Bronchial epithelial cell (primary cell): ENCODE data around the gene STX4. TPM values are rescaled to one million over a fixed set of nuclear protein-coding genes. Genes with fewer than 3 reads are reported as not detected.

ENCODE experiments used
- DNase-seq: peaks from one replicate; pipeline ENCODE4 v3.0.0-alpha.2; 2010; ENCODE audit warnings: low read depth
- FAIRE-seq: peaks from 2 replicates; lab custom pipeline; 2011; peaks lifted over from hg19 to GRCh38; lab: Jason Lieb, UNC
- H3K27me3 ChIP-seq: 2 replicates; pipeline ENCODE4 v1.5.1; 2011; ENCODE audit warnings: low read length; ENCODE audit not compliant: control insufficient read depth, insufficient read depth
- H3K36me3 ChIP-seq: 2 replicates; pipeline ENCODE4 v1.5.1; 2011; ENCODE audit warnings: low read length; ENCODE audit not compliant: control insufficient read depth, insufficient read depth
- H3K4me3 ChIP-seq: 2 replicates; pipeline ENCODE4 v1.5.1; 2011; ENCODE audit warnings: mild to moderate bottlenecking, low read depth, low read length, control low read depth
- total RNA-seq: library from RNA; depleted of rRNA; stranded (reverse); fragments of >200 nt; gene quantifications from 2 replicates; pipeline ENCODE4 v1.2.1, GENCODE V29; 2014
- TF ChIP-seq, protein P1 (sequence below): IDR thresholded peaks from 2 replicates; pipeline ENCODE4 v1.5.1; 2011; ENCODE audit warnings: mild to moderate bottlenecking, moderate library complexity, low read length, control low read depth, inconsistent platforms; ENCODE audit not compliant: insufficient read depth, severe bottlenecking

STX4 gene
- total RNA-seq, 1 donor from 2014 or later = 14.7 TPM

GRCh38 chr16:31083981-31084380, 50.6 kb downstream of the STX4 start:
- TF ChIP-seq, protein P1, sequence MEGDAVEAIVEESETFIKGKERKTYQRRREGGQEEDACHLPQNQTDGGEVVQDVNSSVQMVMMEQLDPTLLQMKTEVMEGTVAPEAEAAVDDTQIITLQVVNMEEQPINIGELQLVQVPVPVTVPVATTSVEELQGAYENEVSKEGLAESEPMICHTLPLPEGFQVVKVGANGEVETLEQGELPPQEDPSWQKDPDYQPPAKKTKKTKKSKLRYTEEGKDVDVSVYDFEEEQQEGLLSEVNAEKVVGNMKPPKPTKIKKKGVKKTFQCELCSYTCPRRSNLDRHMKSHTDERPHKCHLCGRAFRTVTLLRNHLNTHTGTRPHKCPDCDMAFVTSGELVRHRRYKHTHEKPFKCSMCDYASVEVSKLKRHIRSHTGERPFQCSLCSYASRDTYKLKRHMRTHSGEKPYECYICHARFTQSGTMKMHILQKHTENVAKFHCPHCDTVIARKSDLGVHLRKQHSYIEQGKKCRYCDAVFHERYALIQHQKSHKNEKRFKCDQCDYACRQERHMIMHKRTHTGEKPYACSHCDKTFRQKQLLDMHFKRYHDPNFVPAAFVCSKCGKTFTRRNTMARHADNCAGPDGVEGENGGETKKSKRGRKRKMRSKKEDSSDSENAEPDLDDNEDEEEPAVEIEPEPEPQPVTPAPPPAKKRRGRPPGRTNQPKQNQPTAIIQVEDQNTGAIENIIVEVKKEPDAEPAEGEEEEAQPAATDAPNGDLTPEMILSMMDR = no peak
- FAIRE-seq (no peak), DNase-seq (no peak)
- peaks cover 18% of the 10 kb centered on the region for H3K36me3 ChIP-seq
- H3K4me3 ChIP-seq = no peak overlapping the region
- H3K27me3 ChIP-seq = no peaks in the 10 kb centered on the region

GRCh38 chr16:31084584-31085302, 51.4 kb downstream of the STX4 start:
- DNase-seq (no peak), FAIRE-seq (no peak)
- TF ChIP-seq, protein P1 = no peak
- H3K27me3 ChIP-seq = no peaks in the 10 kb centered on the region
- no peak overlapping the region for H3K4me3 ChIP-seq
- peaks cover 15% of the 10 kb centered on the region for H3K36me3 ChIP-seq

GRCh38 chr16:31085411-31085810, 52.1 kb downstream of the STX4 start:
- TF ChIP-seq, protein P1 = no peak
- FAIRE-seq = no peak
- Histone ChIP-seq H3K36me3 (peaks cover 13% of the 10 kb centered on the region), H3K4me3 (no peak overlapping the region), H3K27me3 (no peaks in the 10 kb centered on the region)
- DNase-seq = no peak

GRCh38 chr16:31085873-31086628, 52.7 kb downstream of the STX4 start:
- TF ChIP-seq, protein P1 = no peak
- DNase-seq = no peak
- Histone ChIP-seq H3K27me3 (no peaks in the 10 kb centered on the region), H3K4me3 (no peak overlapping the region), H3K36me3 (peaks cover 11% of the 10 kb centered on the region)
- FAIRE-seq = no peak

- H3K36me3 ChIP-seq = peaks cover 10% of the 10 kb centered on the region
- TF ChIP-seq, protein P1 = no peak
- FAIRE-seq (no peak), DNase-seq (no peak)
- no peak overlapping the region for H3K4me3 ChIP-seq
- H3K27me3 ChIP-seq = no peaks in the 10 kb centered on the region
Measured at GRCh38 chr16:31086629-31086906, 53.2 kb downstream of the STX4 start.

- Histone ChIP-seq H3K27me3 (no peaks in the 10 kb centered on the region), H3K36me3 (peaks cover 9% of the 10 kb centered on the region), H3K4me3 (no peak overlapping the region)
- FAIRE-seq = no peak
- TF ChIP-seq, protein P1 = no peak
- no peak for DNase-seq
Measured at GRCh38 chr16:31087481-31087880, 54.1 kb downstream of the STX4 start.
